Keratinocyte (primary cell): ENCODE data around the gene NME7.

Experiments
- CTCF ChIP-seq, 3 experiments: IDR thresholded peaks in 1 of 3; conservative IDR thresholded peaks in 1 of 3; optimal IDR thresholded peaks in 1 of 3; 2 replicates in 2 of 3; 3 replicates in 1 of 3; pipeline versions ENCODE3 to v1.5.1; 2011; ENCODE audit warnings: low read length in 3 of 3, mild to moderate bottlenecking in 3 of 3, moderate library complexity in 2 of 3, control low read depth in 1 of 3, inconsistent platforms in 1 of 3; ENCODE audit not compliant: insufficient read depth in 2 of 3; ENCODE audit errors: extremely low read depth in 1 of 3
- EZH2 ChIP-seq: IDR thresholded peaks from one replicate; pipeline ENCODE4 v1.6.1; 2012; ENCODE audit warnings: inconsistent platforms, mild to moderate bottlenecking, low read length, moderate library complexity

GRCh38 chr1:169360415-169360814 is 7.2 kb downstream of the NME7 start:
- TF ChIP-seq EZH2 (no peak), CTCF (optimal IDR thresholded peaks at IDR 0.05 in 1 of 3, IDR thresholded peaks at IDR 0.05 in 1 of 3, conservative IDR thresholded peaks at IDR 0.05 in 1 of 3; ENCODE audit: extremely low read depth in 1 of 3, insufficient read depth in 2 of 3, low read length in 3 of 3) (no peak)
